ENCODE measurements around the gene SORCS1. TPM values are rescaled to one million over a fixed set of nuclear protein-coding genes. Genes with fewer than 3 reads are reported as not detected.
A peak's percentile ranks its signal among the peaks of the same experiment; 100 is the strongest.

Gene SORCS1
- total RNA-seq, 1 experiment from 2014 or later: 1.7 TPM

- H3K9me3 Mint-ChIP-seq: peaks cover 0 to 2% of the 10 kb centered on the region in 2 experiments; a peak in 1 of 5 replicates
- Histone ChIP-seq H2AFZ (ENCODE audit: low read length) (no peak overlapping the region), H3K4ac (ENCODE audit: low read depth, low read length) (no peak overlapping the region), H3K9me3 (ENCODE audit: control insufficient read depth, low read depth, low read length) (no peaks in the 10 kb centered on the region), H3K23me2 (ENCODE audit: insufficient read length, low read depth, low read length, poor library complexity, severe bottlenecking) (no peaks in the 10 kb centered on the region), H3K14ac (ENCODE audit: insufficient read depth, low read length) (no peak overlapping the region), H3K27ac (ENCODE audit: insufficient read length, low read depth, low read length) (no peak overlapping the region), H4K20me1 (ENCODE audit: control insufficient read depth, insufficient read depth, insufficient read length) (no peaks in the 10 kb centered on the region), H4K8ac (replicated peaks; ENCODE audit: insufficient read length, low read depth, low read length) (no peak overlapping the region), H3K23ac (ENCODE audit: insufficient read length, low read depth, low read length) (no peak overlapping the region), H3T11ph (ENCODE audit: low read length) (no peak overlapping the region), H2BK12ac (ENCODE audit: insufficient read length, low read depth, low read length) (no peak overlapping the region), H3K56ac (ENCODE audit: insufficient read length, low read depth, low read length) (no peak overlapping the region), H2AK5ac (ENCODE audit: insufficient read length, low read length) (no peak overlapping the region), H4K91ac (ENCODE audit: insufficient read length, low read depth, low read length) (no peak overlapping the region), H2BK15ac (ENCODE audit: low read depth, low read length) (no peak overlapping the region), H3K27me3 (ENCODE audit: insufficient read depth, low read length) (no peaks in the 10 kb centered on the region), H4K5ac (ENCODE audit: insufficient read length, low read depth, low read length) (no peak overlapping the region), H3K18ac (ENCODE audit: insufficient read length, low read depth, low read length) (no peak overlapping the region), H3K9ac (ENCODE audit: extremely low read depth, insufficient read length, low read length) (no peak overlapping the region), H2BK120ac (ENCODE audit: low read depth, low read length, poor library complexity, severe bottlenecking) (no peak overlapping the region), H2BK20ac (ENCODE audit: low read depth, low read length, poor library complexity, severe bottlenecking) (no peak overlapping the region), H3K4me2 (ENCODE audit: insufficient read depth, insufficient read length, low read length) (no peak overlapping the region), H3K4me1 (ENCODE audit: insufficient read depth, low read length) (peaks cover 2% of the 10 kb centered on the region; the same call in 1 of the 2 replicates), H2BK5ac (ENCODE audit: insufficient read length, low read length) (no peak overlapping the region), H3K79me2 (ENCODE audit: insufficient read depth, low read length) (no peaks in the 10 kb centered on the region), H3K79me1 (ENCODE audit: insufficient read depth, low read depth, low read length, poor library complexity, severe bottlenecking) (no peaks in the 10 kb centered on the region)
- peaks cover 32 to 37% of the 10 kb centered on the region in 2 experiments for H3K4me1 Mint-ChIP-seq
- H3K27me3 Mint-ChIP-seq (ENCODE audit: low read depth): no peaks in the 10 kb centered on the region
- peak; percentile 58; the same call in 2 of the 3 replicates for TF ChIP-seq CTCF (conservative IDR thresholded peaks at IDR 0.05)
- DNase-seq: no peak
- H3K27ac Mint-ChIP-seq: no peak overlapping the region
- H3K4me3 Mint-ChIP-seq: no peak overlapping the region
- no CpG with 5 or more reads among the region's 3 CpGs for WGBS (ENCODE audit: extremely low coverage, insufficient read length, low lambda C conversion rate)
- peaks cover 0 to 8% (median 3%) of the 10 kb centered on the region in 3 experiments; a peak in 2 of 7 replicates for H3K36me3 Mint-ChIP-seq (ENCODE audit: insufficient read depth in 1 of 3, low read depth in 3 of 3)
These were observed 153.4 kb downstream of the SORCS1 start for GRCh38 chr10:107011105-107011504.

Data from H9 (cell line).